ENCODE data around the gene SLAIN1. TPM values are rescaled to one million over a fixed set of nuclear protein-coding genes. Genes with fewer than 3 reads are reported as not detected.
A peak's percentile ranks its signal among the peaks of the same experiment; 100 is the strongest.

The SLAIN1 gene
- total RNA-seq, 3 donors from 2014 or later (not counting 1 experiment from before 2014, with no cell fraction given) = 14.9 to 29.0 (median 25.7) TPM

DNA sequence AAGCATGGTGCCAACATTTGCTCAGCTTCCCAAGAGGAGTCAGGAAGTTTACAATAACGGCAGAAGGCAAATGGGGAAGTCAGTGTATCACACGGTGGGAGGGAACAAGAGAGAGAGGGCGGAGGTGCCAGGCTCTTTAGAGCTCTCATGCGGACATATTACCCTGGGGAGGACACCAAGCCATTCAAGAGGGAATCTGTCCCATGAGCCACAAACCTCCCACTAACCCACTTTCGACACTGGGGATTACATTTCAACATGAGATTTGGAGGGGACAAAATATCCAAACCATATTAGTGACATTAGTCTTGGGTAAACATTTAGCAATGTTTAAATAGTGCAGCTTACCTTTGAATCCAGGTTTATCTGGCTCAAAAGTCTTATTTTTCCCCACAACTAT lies 69.9 kb downstream of the SLAIN1 start:
- H3K9me3 Mint-ChIP-seq = no peaks in the 10 kb centered on the region
- H3K4me3 Mint-ChIP-seq = no peak overlapping the region
- H3K4me1 Mint-ChIP-seq = peaks cover 4 to 6% of the 10 kb centered on the region in 2 donors
- H3K27ac Mint-ChIP-seq = no peak overlapping the region
- peaks cover 10% of the 10 kb centered on the region for H3K36me3 Mint-ChIP-seq
- WGBS (ENCODE audit: insufficient coverage) = 60% methylated on average over 4 of the region's 5 CpGs
- ATAC-seq (no peak), DNase-seq (no peak)
- Histone ChIP-seq H3K27me3 (ENCODE audit: control insufficient read depth, insufficient read depth, low read length) (no peaks in the 10 kb centered on the region), H3K27ac (ENCODE audit: low read length) (no peak overlapping the region), H3K36me3 (ENCODE audit: control insufficient read depth, insufficient read depth, low read length) (peaks cover 2% of the 10 kb centered on the region), H3K9me3 (ENCODE audit: control insufficient read depth, insufficient read depth, low read length) (no peaks in the 10 kb centered on the region), H3K4me1 (ENCODE audit: control insufficient read depth, insufficient read depth, low read length) (no peaks in the 10 kb centered on the region), H3K4me3 (ENCODE audit: low read length) (no peak overlapping the region)
- intact Hi-C loops (cut with micrococcal nuclease) = no loop called here
- TF ChIP-seq, protein P1, sequence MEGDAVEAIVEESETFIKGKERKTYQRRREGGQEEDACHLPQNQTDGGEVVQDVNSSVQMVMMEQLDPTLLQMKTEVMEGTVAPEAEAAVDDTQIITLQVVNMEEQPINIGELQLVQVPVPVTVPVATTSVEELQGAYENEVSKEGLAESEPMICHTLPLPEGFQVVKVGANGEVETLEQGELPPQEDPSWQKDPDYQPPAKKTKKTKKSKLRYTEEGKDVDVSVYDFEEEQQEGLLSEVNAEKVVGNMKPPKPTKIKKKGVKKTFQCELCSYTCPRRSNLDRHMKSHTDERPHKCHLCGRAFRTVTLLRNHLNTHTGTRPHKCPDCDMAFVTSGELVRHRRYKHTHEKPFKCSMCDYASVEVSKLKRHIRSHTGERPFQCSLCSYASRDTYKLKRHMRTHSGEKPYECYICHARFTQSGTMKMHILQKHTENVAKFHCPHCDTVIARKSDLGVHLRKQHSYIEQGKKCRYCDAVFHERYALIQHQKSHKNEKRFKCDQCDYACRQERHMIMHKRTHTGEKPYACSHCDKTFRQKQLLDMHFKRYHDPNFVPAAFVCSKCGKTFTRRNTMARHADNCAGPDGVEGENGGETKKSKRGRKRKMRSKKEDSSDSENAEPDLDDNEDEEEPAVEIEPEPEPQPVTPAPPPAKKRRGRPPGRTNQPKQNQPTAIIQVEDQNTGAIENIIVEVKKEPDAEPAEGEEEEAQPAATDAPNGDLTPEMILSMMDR (IDR thresholded peaks at IDR 0.05) = no peak
- H3K27me3 Mint-ChIP-seq (ENCODE audit: low read depth in 2 of 2) = no peaks in the 10 kb centered on the region

DNA sequence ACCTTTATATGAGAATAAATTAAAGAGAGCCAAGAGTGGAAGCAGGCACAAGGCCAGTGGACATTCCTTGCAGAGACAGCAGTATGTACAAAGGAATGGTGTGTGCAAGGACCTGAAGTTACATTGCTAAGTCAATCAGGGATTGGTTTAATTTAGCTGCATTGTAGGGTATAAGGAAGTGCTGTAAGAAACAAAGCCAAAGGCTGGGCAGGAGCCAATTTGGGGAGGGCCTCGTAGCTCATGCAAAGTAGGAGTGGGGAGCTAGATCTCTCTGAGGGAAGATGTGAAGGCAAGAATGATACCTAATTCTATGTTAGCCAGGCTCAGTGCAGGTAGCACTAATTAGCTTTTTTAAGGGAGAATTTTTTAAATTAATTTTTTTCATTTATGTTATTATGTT lies 76.7 kb downstream of the SLAIN1 start:
- H3K4me1 Mint-ChIP-seq = no peaks in the 10 kb centered on the region
- Histone ChIP-seq H3K27ac (ENCODE audit: low read length) (no peak overlapping the region), H3K27me3 (ENCODE audit: control insufficient read depth, insufficient read depth, low read length) (no peaks in the 10 kb centered on the region), H3K36me3 (ENCODE audit: control insufficient read depth, insufficient read depth, low read length) (no peaks in the 10 kb centered on the region), H3K4me3 (ENCODE audit: low read length) (no peak overlapping the region), H3K9me3 (ENCODE audit: control insufficient read depth, insufficient read depth, low read length) (no peaks in the 10 kb centered on the region), H3K4me1 (ENCODE audit: control insufficient read depth, insufficient read depth, low read length) (no peaks in the 10 kb centered on the region)
- H3K27ac Mint-ChIP-seq = no peak overlapping the region
- H3K4me3 Mint-ChIP-seq = no peak overlapping the region
- no peak for DNase-seq
- TF ChIP-seq, protein P1 (IDR thresholded peaks at IDR 0.05) = no peak
- no peaks in the 10 kb centered on the region for H3K9me3 Mint-ChIP-seq
- no peaks in the 10 kb centered on the region for H3K27me3 Mint-ChIP-seq (ENCODE audit: low read depth in 2 of 2)
- intact Hi-C loops (cut with micrococcal nuclease) = no loop called here
- 73% methylated on average over 1 of the region's 1 CpG for WGBS (ENCODE audit: insufficient coverage)
- no peak for ATAC-seq
- H3K36me3 Mint-ChIP-seq = no peaks in the 10 kb centered on the region

DNA sequence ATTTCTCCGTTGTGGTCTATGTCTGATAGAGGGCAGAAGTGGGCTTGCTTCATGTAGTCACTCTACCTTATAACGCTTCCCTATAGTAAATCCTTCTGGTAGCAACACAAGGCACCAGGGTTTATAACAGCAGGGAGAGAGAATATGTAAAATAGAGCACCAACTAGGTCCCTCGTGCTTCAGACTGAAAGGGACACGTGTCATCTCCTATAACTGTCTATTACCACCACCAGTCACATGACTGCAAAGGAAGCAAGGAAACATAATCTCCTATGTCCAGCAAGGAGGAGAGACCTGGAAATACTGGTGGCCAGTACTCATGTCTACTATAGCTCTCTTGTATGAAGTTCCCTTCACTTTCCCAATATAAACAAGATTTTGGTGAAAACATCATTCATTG lies 79.2 kb downstream of the SLAIN1 start:
- Mint-ChIP-seq H3K9me3 (no peaks in the 10 kb centered on the region), H3K36me3 (no peaks in the 10 kb centered on the region), H3K27ac (no peak overlapping the region), H3K27me3 (ENCODE audit: low read depth in 2 of 2) (no peaks in the 10 kb centered on the region), H3K4me1 (peaks cover 6 to 7% of the 10 kb centered on the region in 2 donors), H3K4me3 (no peak overlapping the region)
- WGBS (ENCODE audit: insufficient coverage) = 31% methylated on average over 2 of the region's 4 CpGs
- TF ChIP-seq, protein P1 (IDR thresholded peaks at IDR 0.05) = no peak
- Histone ChIP-seq H3K9me3 (ENCODE audit: control insufficient read depth, insufficient read depth, low read length) (no peaks in the 10 kb centered on the region), H3K4me1 (ENCODE audit: control insufficient read depth, insufficient read depth, low read length) (no peaks in the 10 kb centered on the region), H3K4me3 (ENCODE audit: low read length) (no peak overlapping the region), H3K36me3 (ENCODE audit: control insufficient read depth, insufficient read depth, low read length) (no peaks in the 10 kb centered on the region), H3K27me3 (ENCODE audit: control insufficient read depth, insufficient read depth, low read length) (no peaks in the 10 kb centered on the region), H3K27ac (ENCODE audit: low read length) (no peak overlapping the region)
- intact Hi-C loops (cut with micrococcal nuclease) = no loop called here
- DNase-seq (no peak), ATAC-seq (no peak)

DNA sequence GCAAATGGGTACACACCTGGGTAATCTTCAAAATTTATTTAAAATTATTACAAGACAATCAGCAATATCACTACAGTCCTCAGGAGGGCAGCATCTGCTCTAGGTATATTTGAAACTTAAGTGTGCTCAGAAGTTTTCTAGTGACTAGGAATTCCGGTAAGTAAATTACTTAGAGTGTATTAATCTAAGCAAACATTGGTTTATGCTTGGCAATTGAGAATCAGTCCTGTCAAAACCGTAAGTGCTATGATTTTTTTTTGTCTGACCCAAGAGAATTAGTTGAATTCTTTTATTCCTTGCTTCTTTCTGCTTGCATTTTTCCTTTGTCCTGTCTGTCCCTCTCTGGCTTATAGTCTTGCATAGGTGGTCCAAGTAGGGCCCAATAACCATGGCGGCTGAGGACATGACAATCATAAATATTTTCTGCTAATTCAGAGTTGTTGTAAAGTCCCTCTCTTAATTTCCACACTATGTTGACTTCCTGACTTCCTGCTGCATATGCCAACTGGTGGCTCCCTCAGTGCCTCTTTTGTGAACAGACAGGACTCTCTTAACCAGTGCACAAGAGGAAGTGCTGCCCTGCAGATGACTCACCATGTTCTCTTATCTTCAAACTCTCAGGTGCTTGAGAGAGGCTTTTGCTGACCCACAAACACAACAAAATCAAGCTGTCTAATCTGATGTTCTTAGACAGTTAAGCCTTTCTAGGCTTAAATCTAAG lies 82.2 kb downstream of the SLAIN1 start:
- WGBS (ENCODE audit: insufficient coverage) = 3% methylated on average over 3 of the region's 3 CpGs
- H3K36me3 Mint-ChIP-seq = no peaks in the 10 kb centered on the region
- ATAC-seq (peak; percentile 73 to 82 (median 79)), DNase-seq (peak in 1 of 2 donors; percentile 68)
- Histone ChIP-seq H3K9me3 (ENCODE audit: control insufficient read depth, insufficient read depth, low read length) (no peaks in the 10 kb centered on the region), H3K27me3 (ENCODE audit: control insufficient read depth, insufficient read depth, low read length) (no peaks in the 10 kb centered on the region), H3K36me3 (ENCODE audit: control insufficient read depth, insufficient read depth, low read length) (no peaks in the 10 kb centered on the region), H3K4me1 (ENCODE audit: control insufficient read depth, insufficient read depth, low read length) (no peaks in the 10 kb centered on the region), H3K27ac (ENCODE audit: low read length) (no peak overlapping the region), H3K4me3 (ENCODE audit: low read length) (no peak overlapping the region)
- TF ChIP-seq, protein P1 (IDR thresholded peaks at IDR 0.05) = peak; percentile 83
- H3K4me1 Mint-ChIP-seq = peaks cover 6 to 7% of the 10 kb centered on the region in 2 donors
- H3K4me3 Mint-ChIP-seq = no peak overlapping the region
- intact Hi-C loops (cut with micrococcal nuclease) = loop anchor here (1.0 to 2.0 kb wide), 2 partner anchors 342 to 1199 kb away; no protein-coding TSS in a partner anchor
- H3K27ac Mint-ChIP-seq = no peak overlapping the region
- H3K27me3 Mint-ChIP-seq (ENCODE audit: low read depth in 2 of 2) = peaks cover 0 to 2% of the 10 kb centered on the region in 2 donors
- H3K9me3 Mint-ChIP-seq = no peaks in the 10 kb centered on the region

All from natural killer cell (primary cell).